Inferior parietal cortex (tissue), 1 donor: ENCODE results near the gene GPC6.

Experiments used
- DNase-seq: peaks from one replicate; pipeline ENCODE4 v3.0.0-alpha.2; 2016; ENCODE audit errors: extremely low spot score

The GPC6 gene

GRCh38 chr13:93966267-93966936 lies 739.8 kb downstream of the GPC6 start:
- no peak for DNase-seq

GRCh38 chr13:93967286-93967685 lies 740.7 kb downstream of the GPC6 start:
- no peak for DNase-seq

- no peak for DNase-seq
Observed at GRCh38 chr13:93975242-93975641, 748.6 kb downstream of the GPC6 start.

- DNase-seq = no peak
Observed at GRCh38 chr13:93976528-93976927, 749.9 kb downstream of the GPC6 start.

- no peak for DNase-seq
Observed at GRCh38 chr13:93977986-93978385, 751.4 kb downstream of the GPC6 start.

- no peak for DNase-seq
Observed at GRCh38 chr13:93981426-93981977, 754.9 kb downstream of the GPC6 start.

GRCh38 chr13:93982179-93982918 lies 755.7 kb downstream of the GPC6 start:
- DNase-seq = no peak

- DNase-seq = no peak
Observed at GRCh38 chr13:93984052-93984451, 757.4 kb downstream of the GPC6 start.

- no peak for DNase-seq
Observed at GRCh38 chr13:93984876-93985275, 758.3 kb downstream of the GPC6 start.

- no peak for DNase-seq
Observed at GRCh38 chr13:93987458-93987857, 760.9 kb downstream of the GPC6 start.

- DNase-seq = no peak
Observed at GRCh38 chr13:93991569-93991968, 765.0 kb downstream of the GPC6 start.

- no peak for DNase-seq
Observed at GRCh38 chr13:93996481-93996880, 769.9 kb downstream of the GPC6 start.

GRCh38 chr13:94006296-94006695 lies 779.7 kb downstream of the GPC6 start:
- DNase-seq = no peak

GRCh38 chr13:94007072-94007471 lies 780.5 kb downstream of the GPC6 start:
- no peak for DNase-seq

- DNase-seq = no peak
Observed at GRCh38 chr13:94009701-94010100, 783.1 kb downstream of the GPC6 start.

- DNase-seq = no peak
Observed at GRCh38 chr13:94014461-94014860, 787.9 kb downstream of the GPC6 start.

GRCh38 chr13:94020426-94020825 lies 793.8 kb downstream of the GPC6 start:
- DNase-seq = no peak

GRCh38 chr13:94020833-94021232 lies 794.2 kb downstream of the GPC6 start:
- no peak for DNase-seq

GRCh38 chr13:94028234-94028633 lies 801.6 kb downstream of the GPC6 start:
- no peak for DNase-seq

- DNase-seq = no peak
Observed at GRCh38 chr13:94028650-94029049, 802.0 kb downstream of the GPC6 start.

GRCh38 chr13:94030415-94031119 lies 804.0 kb downstream of the GPC6 start:
- DNase-seq = no peak

GRCh38 chr13:94031609-94032008 lies 805.0 kb downstream of the GPC6 start:
- DNase-seq = no peak

- no peak for DNase-seq
Observed at GRCh38 chr13:94033098-94033497, 806.5 kb downstream of the GPC6 start.
